GM23248 (cell line): Measurements from ENCODE around the gene PHACTR3. TPM values are rescaled to one million over a fixed set of nuclear protein-coding genes. Genes with fewer than 3 reads are reported as not detected.

Experiments
- DNase-seq: peaks from one replicate; pipeline ENCODE4 v3.0.0-alpha.2; 2015
- H2AFZ ChIP-seq: fragments of 200-600 bp; sonication (generic); 2 replicates; pipeline ENCODE4 v1.6.1; 2016; ENCODE audit warnings: antibody characterized with exemption
- H3F3A ChIP-seq: fragments of 200-600 bp; sonication (generic); 2 replicates; pipeline ENCODE4 v1.6.1; 2016; ENCODE audit warnings: mild to moderate bottlenecking, antibody characterized with exemption, mixed run types; ENCODE audit not compliant: insufficient read depth
- H3K27ac ChIP-seq: fragments of 200-600 bp; sonication (generic); 2 replicates; pipeline ENCODE4 v1.5.1; 2016; ENCODE audit warnings: mild to moderate bottlenecking
- H3K27me3 ChIP-seq: fragments of 200-600 bp; sonication (generic); replicated peaks from 2 replicates; pipeline ENCODE4 v1.6.1; 2016; ENCODE audit warnings: mild to moderate bottlenecking; ENCODE audit not compliant: insufficient read depth
- H3K36me3 ChIP-seq: fragments of 200-600 bp; sonication (generic); 2 replicates; pipeline ENCODE4 v1.6.1; 2016; ENCODE audit warnings: low read depth, mild to moderate bottlenecking
- H3K4me1 ChIP-seq: fragments of 200-600 bp; sonication (generic); 2 replicates; pipeline ENCODE4 v1.6.1; 2016; ENCODE audit warnings: mild to moderate bottlenecking; ENCODE audit not compliant: insufficient read depth
- H3K4me2 ChIP-seq: fragments of 200-600 bp; sonication (generic); one replicate; pipeline ENCODE4 v1.6.1; 2016; ENCODE audit warnings: mild to moderate bottlenecking; ENCODE audit not compliant: unreplicated experiment
- H3K4me3 ChIP-seq: fragments of 200-600 bp; sonication (generic); 2 replicates; pipeline ENCODE4 v1.5.1; 2016; ENCODE audit warnings: mild to moderate bottlenecking
- H3K79me2 ChIP-seq: fragments of 200-600 bp; sonication (generic); 2 replicates; pipeline ENCODE4 v1.6.1; 2016; ENCODE audit warnings: mild to moderate bottlenecking; ENCODE audit not compliant: insufficient read depth
- H3K9ac ChIP-seq: fragments of 200-600 bp; sonication (generic); 2 replicates; pipeline ENCODE4 v1.6.1; 2016; ENCODE audit warnings: mild to moderate bottlenecking
- H3K9me2 ChIP-seq: fragments of 200-600 bp; sonication (generic); 2 replicates; pipeline ENCODE4 v1.6.1; 2016; ENCODE audit warnings: mixed run types, mild to moderate bottlenecking, moderate library complexity; ENCODE audit not compliant: insufficient read depth
- H3K9me3 ChIP-seq: fragments of 200-600 bp; sonication (generic); one replicate; pipeline ENCODE4 v1.6.1; 2017; ENCODE audit warnings: low read depth
- H4K20me1 ChIP-seq: fragments of 200-600 bp; sonication (generic); 2 replicates; pipeline ENCODE4 v1.6.0; 2016; ENCODE audit not compliant: insufficient read depth
- EZH2 ChIP-seq: fragments of 200-600 bp; sonication (generic); IDR thresholded peaks from 2 replicates; pipeline ENCODE4 v1.6.1; 2018; ENCODE audit warnings: antibody characterized with exemption, mild to moderate bottlenecking; ENCODE audit not compliant: insufficient read depth, poor library complexity, severe bottlenecking
- EZH2phosphoT487 ChIP-seq: fragments of 200-600 bp; sonication (generic); IDR thresholded peaks from 2 replicates; pipeline ENCODE4 v1.6.1; 2018; ENCODE audit warnings: antibody characterized with exemption, moderate library complexity, mild to moderate bottlenecking, low read depth; ENCODE audit not compliant: insufficient read depth
- WGBS, 2 experiments: methylation state at CpG; one replicate each; pipeline ENCODE4 v1.1.6; 2015 to 2017; ENCODE audit warnings: low lambda C conversion rate in 2 of 2, low coverage in 1 of 2; ENCODE audit errors: missing lambda C conversion rate in 2 of 2; 5-methylcytosine and 5-hydroxymethylcytosine counted together
- in situ Hi-C: fragments of 300-500 bp; cut with MboI; formaldehyde crosslinking; loops from 2 replicates; pipeline ENCODE4 v1.15.0; 2020
- polyA plus RNA-seq: library from polyadenylated mRNA; unstranded; fragments of >200 nt; fragmentation: Nextera tagmentation; extraction: Ambion mirVana; gene quantifications from 2 replicates; pipeline ENCODE4 v1.2.1, GENCODE V29; 2016
- total RNA-seq: library from RNA; depleted of rRNA; stranded (reverse); fragments of >200 nt; shearing (Covaris generic); gene quantifications from 2 replicates; pipeline ENCODE4 v1.2.3, GENCODE V29; 2014

PHACTR3 gene
- total and polyA plus RNA-seq, 2 experiments from 2014 or later = not detected

DNA sequence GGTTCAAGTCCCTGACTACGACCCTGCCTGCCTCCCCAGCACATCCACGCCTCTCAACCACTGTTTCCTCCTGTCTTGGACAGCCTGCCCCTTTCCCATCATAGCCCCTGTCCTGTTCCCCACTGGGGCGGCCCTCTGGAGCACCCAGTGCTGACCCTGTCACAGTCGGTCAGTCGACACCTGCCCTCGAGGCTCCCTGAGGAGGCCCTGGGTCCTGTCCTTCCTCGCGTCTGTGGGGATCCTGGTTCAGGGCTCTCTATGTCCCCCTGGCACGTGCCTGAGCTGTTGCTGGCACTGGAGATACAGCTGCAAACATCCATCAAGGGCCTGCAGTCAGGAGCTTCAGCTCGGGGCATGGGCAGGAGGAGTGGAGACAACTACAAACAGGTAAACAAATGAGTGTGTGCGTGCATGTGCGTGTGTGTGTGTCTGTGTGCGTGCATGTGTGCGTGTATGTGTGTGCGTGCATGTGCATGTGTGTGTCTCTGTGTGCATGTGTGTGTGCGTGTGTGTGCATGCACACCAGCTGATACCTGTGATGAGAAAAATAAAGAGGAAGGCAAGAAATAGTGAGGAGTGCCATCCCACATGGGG, 132.8 kb downstream of the PHACTR3 start:
- in situ Hi-C loops = no loop called here
- 52 to 53% methylated on average over 16 of the region's 16 CpGs for WGBS, 2 experiments
- no peak for TF ChIP-seq EZH2phosphoT487
- no peak for TF ChIP-seq EZH2

GRCh38 chr20:59737816-59738215, 133.5 kb downstream of the PHACTR3 start:
- in situ Hi-C loops = no loop called here
- 25 to 44% methylated on average over 4 of the region's 4 CpGs for WGBS, 2 experiments
- Histone ChIP-seq H3K4me2 (no peak overlapping the region), H3F3A (no peaks in the 10 kb centered on the region), H3K9ac (no peak overlapping the region), H2AFZ (no peak overlapping the region), H3K27me3 (no peaks in the 10 kb centered on the region), H3K4me1 (no peaks in the 10 kb centered on the region), H3K36me3 (no peaks in the 10 kb centered on the region), H3K79me2 (no peaks in the 10 kb centered on the region), H3K9me2 (no peaks in the 10 kb centered on the region), H3K27ac (no peak overlapping the region), H3K4me3 (no peak overlapping the region), H4K20me1 (no peaks in the 10 kb centered on the region), H3K9me3 (no peaks in the 10 kb centered on the region)
- no peak for DNase-seq
- no peak for TF ChIP-seq EZH2phosphoT487
- TF ChIP-seq EZH2 = no peak

More for the DNA sequence above, 132.8 kb downstream of the PHACTR3 start:
- H3K9ac ChIP-seq = no peak overlapping the region
- no peaks in the 10 kb centered on the region for H4K20me1 ChIP-seq
- no peaks in the 10 kb centered on the region for H3K79me2 ChIP-seq
- no peak for DNase-seq
- H3K4me1 ChIP-seq = no peaks in the 10 kb centered on the region
- H3K9me3 ChIP-seq = no peaks in the 10 kb centered on the region
- H2AFZ ChIP-seq = no peak overlapping the region
- no peaks in the 10 kb centered on the region for H3K36me3 ChIP-seq
- no peak overlapping the region for H3K27ac ChIP-seq
- no peaks in the 10 kb centered on the region; the same call in 1 of the 2 replicates for H3K27me3 ChIP-seq
- H3F3A ChIP-seq = no peaks in the 10 kb centered on the region
- no peak overlapping the region for H3K4me3 ChIP-seq
- H3K4me2 ChIP-seq = no peak overlapping the region
- H3K9me2 ChIP-seq = no peaks in the 10 kb centered on the region

DNA sequence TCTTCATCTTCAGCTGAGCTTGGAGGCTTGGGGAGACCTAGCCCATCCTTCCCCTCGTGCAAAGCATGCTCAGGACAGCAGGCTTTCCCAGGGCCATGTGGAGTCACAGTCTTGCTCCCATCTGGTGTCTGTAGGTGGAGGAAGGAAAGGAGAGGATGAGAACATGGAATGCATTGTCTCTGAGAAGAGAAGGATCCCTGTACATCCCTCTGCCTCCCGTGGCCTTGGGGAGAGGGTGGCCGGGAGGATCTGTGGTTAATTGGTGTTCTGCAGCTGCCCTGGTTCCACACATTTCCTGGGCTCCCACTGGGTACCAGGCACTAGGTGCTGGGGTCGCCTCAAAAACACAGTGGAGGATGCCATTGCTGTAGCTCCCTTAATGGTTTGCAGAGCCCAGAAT, 134.5 kb downstream of the PHACTR3 start:
- no peak for TF ChIP-seq EZH2
- no peak for TF ChIP-seq EZH2phosphoT487
- H3K36me3 ChIP-seq = no peaks in the 10 kb centered on the region
- H3K4me1 ChIP-seq = no peaks in the 10 kb centered on the region
- no peak overlapping the region for H3K4me2 ChIP-seq
- H4K20me1 ChIP-seq = no peaks in the 10 kb centered on the region
- H3K9me2 ChIP-seq = no peaks in the 10 kb centered on the region
- in situ Hi-C loops = no loop called here
- no peaks in the 10 kb centered on the region for H3K27me3 ChIP-seq
- no peaks in the 10 kb centered on the region for H3K9me3 ChIP-seq
- H3K4me3 ChIP-seq = no peak overlapping the region
- no peak overlapping the region for H2AFZ ChIP-seq
- no peaks in the 10 kb centered on the region for H3F3A ChIP-seq
- H3K9ac ChIP-seq = no peak overlapping the region
- no peak overlapping the region for H3K27ac ChIP-seq
- 17% methylated on average over 4 of the region's 4 CpGs for WGBS, 2 experiments
- no peak for DNase-seq
- H3K79me2 ChIP-seq = no peaks in the 10 kb centered on the region

- H3K9me2 ChIP-seq = no peaks in the 10 kb centered on the region
- TF ChIP-seq EZH2 (no peak), EZH2phosphoT487 (no peak)
- in situ Hi-C loops = loop anchor here (10.0 kb wide), 1 partner anchor 156 kb away; no protein-coding TSS in a partner anchor
- no peak overlapping the region for H3K4me3 ChIP-seq
- no peaks in the 10 kb centered on the region for H3K79me2 ChIP-seq
- H3K4me1 ChIP-seq = no peaks in the 10 kb centered on the region
- no peaks in the 10 kb centered on the region for H3F3A ChIP-seq
- no peak overlapping the region for H2AFZ ChIP-seq
- DNase-seq = no peak
- H4K20me1 ChIP-seq = no peaks in the 10 kb centered on the region
- no peaks in the 10 kb centered on the region for H3K27me3 ChIP-seq
- WGBS, 2 experiments = 37 to 53% methylated on average over 6 to 7 of the region's 7 CpGs
- no peak overlapping the region for H3K4me2 ChIP-seq
- no peaks in the 10 kb centered on the region for H3K9me3 ChIP-seq
- no peak overlapping the region for H3K9ac ChIP-seq
- no peak overlapping the region for H3K27ac ChIP-seq
- no peaks in the 10 kb centered on the region for H3K36me3 ChIP-seq
Observed at GRCh38 chr20:59740621-59741020, 136.3 kb downstream of the PHACTR3 start.
